OCI-M2 (cell line): ENCODE measurements around the gene C6orf132.

Source experiments
- DNase-seq: peaks from one replicate; lab custom pipeline; 2025; ENCODE audit not compliant: unreplicated experiment; lab: John Stamatoyannopoulos, UW

C6orf132 gene

GRCh38 chr6:42079941-42080464 is 62.4 kb downstream of the C6orf132 start:
- no peak for DNase-seq

- DNase-seq, result no peak
These were observed 64.0 kb downstream of the C6orf132 start for GRCh38 chr6:42078386-42078785.

- no peak for DNase-seq
These were observed 67.1 kb downstream of the C6orf132 start for GRCh38 chr6:42075159-42075838.

- DNase-seq, result no peak
These were observed 69.1 kb downstream of the C6orf132 start for GRCh38 chr6:42073287-42073686.

DNA sequence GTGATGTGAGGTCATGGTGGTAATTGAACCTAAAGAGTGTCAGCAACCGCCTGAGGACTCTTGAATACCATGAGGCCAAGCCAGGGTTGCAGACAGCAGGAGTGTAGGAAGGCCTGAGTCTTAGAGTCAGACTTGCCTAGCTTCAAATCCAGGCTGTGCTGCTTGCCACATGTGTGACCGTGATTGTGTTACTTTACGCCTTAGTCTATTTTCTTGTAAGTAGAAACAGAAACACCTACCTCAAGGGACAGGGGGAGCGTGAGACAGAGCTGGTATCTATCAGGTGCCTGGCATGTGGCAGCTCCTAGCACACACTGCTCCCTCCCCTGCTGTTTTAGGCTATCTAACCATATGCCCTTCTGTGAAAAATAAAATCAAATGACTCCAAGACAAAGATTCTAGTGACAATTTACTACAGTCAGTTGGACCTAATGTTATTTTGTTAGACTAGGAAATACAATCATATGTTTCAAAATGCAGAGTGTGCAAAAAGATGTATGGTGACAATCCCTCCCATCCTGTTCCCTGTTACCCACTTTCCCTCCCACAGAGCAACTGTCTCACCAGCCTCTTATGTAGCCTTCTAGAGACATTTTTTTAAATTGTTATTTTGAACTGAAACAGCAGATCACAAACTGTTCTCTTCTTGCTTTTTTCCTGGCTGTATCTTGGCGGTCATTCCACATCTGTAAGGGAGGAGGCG is 70.4 kb downstream of the C6orf132 start:
- no peak for DNase-seq

GRCh38 chr6:42068872-42069522 is 73.4 kb downstream of the C6orf132 start:
- DNase-seq, result no peak

DNA sequence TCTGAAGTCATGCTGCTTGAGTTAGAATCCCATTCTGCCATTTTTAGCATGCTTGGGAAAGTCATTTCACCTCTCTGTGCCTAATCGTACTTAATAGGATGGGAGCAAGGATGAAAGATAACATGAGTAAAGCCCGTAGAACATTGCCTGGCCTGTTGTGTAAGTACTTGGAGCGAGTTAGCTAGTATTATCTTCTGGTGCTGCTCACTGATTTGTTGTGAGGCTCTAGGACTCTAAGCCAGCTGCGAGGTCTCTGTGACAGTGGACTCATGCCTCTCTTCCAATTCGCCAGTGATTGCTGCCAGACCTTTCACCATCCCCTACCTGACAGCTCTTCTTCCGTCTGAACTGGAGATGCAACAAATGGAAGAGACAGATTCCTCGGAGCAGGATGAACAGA is 74.2 kb downstream of the C6orf132 start:
- DNase-seq, result no peak

- DNase-seq, result no peak
These were observed 76.2 kb downstream of the C6orf132 start for GRCh38 chr6:42066156-42066675.

DNA sequence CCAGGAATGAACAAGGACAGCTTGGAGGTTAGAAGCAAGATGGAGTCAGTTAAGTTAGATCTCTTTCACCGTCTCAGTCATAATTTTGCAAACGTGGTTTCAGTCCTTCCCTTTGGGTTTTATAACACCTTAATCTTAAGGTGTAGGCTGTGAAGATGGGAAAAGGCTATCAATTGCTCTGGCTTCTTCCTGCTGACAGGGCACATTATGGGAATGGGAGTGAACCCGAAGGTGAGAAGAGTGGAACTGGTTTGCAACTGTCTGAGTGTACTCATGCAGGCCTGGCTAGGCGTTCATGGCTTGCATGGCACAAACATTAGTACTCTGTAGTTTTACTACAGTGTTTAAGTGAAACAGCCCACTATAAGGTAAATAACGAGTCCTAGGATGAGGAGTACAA is 82.7 kb downstream of the C6orf132 start:
- no peak for DNase-seq

GRCh38 chr6:42053601-42054000 is 88.8 kb downstream of the C6orf132 start:
- DNase-seq, result no peak

GRCh38 chr6:42051268-42051653 is 91.2 kb downstream of the C6orf132 start:
- no peak for DNase-seq
